GM12878 (cell line): ENCODE results near the gene MKX.

Source experiments
- CBFB ChIP-seq: IDR thresholded peaks from 2 replicates; pipeline ENCODE4 v1.6.1; 2016; ENCODE audit warnings: antibody characterized with exemption, low read depth
- CEBPB ChIP-seq, 2 experiments: fragments of 150-350 bp in 1 of 2; IDR thresholded peaks; 2 replicates each; pipeline ENCODE4 v1.6.1; 2012 to 2014; ENCODE audit warnings: low read depth in 2 of 2, low read length in 2 of 2, borderline replicate concordance in 1 of 2, inconsistent platforms in 1 of 2
- CHD2 ChIP-seq: IDR thresholded peaks from 2 replicates; pipeline ENCODE4 v1.6.1; 2011; ENCODE audit warnings: low read depth, low read length, improper control_type of control experiment, borderline replicate concordance
- CUX1 ChIP-seq: IDR thresholded peaks from 2 replicates; pipeline ENCODE4 v1.6.1; 2012; ENCODE audit warnings: improper control_type of control experiment, low read depth, low read length; ENCODE audit not compliant: insufficient replicate concordance
- EGR1 ChIP-seq, 2 experiments: IDR thresholded peaks; 1 replicate in 1 of 2; 2 replicates in 1 of 2; pipeline ENCODE4 v1.6.1; 2011 to 2012; ENCODE audit warnings: low read depth in 2 of 2, low read length in 2 of 2, borderline replicate concordance in 1 of 2, mild to moderate bottlenecking in 1 of 2, moderate library complexity in 1 of 2
- EP300 ChIP-seq, 2 experiments: fragments of 150-350 bp in 1 of 2; IDR thresholded peaks; 2 replicates each; pipeline ENCODE4 v1.6.1; 2011 to 2012; ENCODE audit warnings: low read depth in 2 of 2, low read length in 2 of 2, borderline replicate concordance in 1 of 2, improper control_type of control experiment in 1 of 2, inconsistent platforms in 1 of 2; ENCODE audit not compliant: control insufficient read depth in 1 of 2
- GATAD2B ChIP-seq: fragments of 450-650 bp; conservative IDR thresholded peaks from 2 replicates; pipeline ENCODE4 v1.6.1; 2017; ENCODE audit warnings: low read depth, mild to moderate bottlenecking, moderate library complexity
- JUND ChIP-seq: IDR thresholded peaks from 2 replicates; pipeline ENCODE4 v1.6.1; 2012; ENCODE audit warnings: low read depth, mild to moderate bottlenecking, low read length, improper control_type of control experiment, moderate library complexity
- ZSCAN29 ChIP-seq: fragments of 450-650 bp; IDR thresholded peaks from 2 replicates; pipeline ENCODE4 v1.6.1; 2017; ENCODE audit warnings: mild to moderate bottlenecking, moderate library complexity
- TF ChIP-seq, protein P1 (sequence below), 3 experiments: IDR thresholded peaks in 2 of 3; conservative IDR thresholded peaks in 1 of 3; 2 replicates each; pipeline ENCODE4 v1.5.1; 2011; ENCODE audit warnings: low read depth in 3 of 3, low read length in 3 of 3, mild to moderate bottlenecking in 3 of 3, control low read depth in 2 of 3, moderate library complexity in 2 of 3, inconsistent platforms in 1 of 3, mixed read lengths in 1 of 3; ENCODE audit not compliant: control insufficient read depth in 2 of 3, insufficient read depth in 1 of 3; ENCODE audit errors: extremely low read depth in 1 of 3
- TF ChIP-seq, protein P2 (sequence below): fragments of 450-650 bp; IDR thresholded peaks from 2 replicates; pipeline ENCODE4 v1.6.1; 2018; ENCODE audit warnings: mild to moderate bottlenecking, low read depth, moderate library complexity; ENCODE audit not compliant: partially characterized antibody

- TF ChIP-seq GATAD2B = no peak
- TF ChIP-seq, protein P1, sequence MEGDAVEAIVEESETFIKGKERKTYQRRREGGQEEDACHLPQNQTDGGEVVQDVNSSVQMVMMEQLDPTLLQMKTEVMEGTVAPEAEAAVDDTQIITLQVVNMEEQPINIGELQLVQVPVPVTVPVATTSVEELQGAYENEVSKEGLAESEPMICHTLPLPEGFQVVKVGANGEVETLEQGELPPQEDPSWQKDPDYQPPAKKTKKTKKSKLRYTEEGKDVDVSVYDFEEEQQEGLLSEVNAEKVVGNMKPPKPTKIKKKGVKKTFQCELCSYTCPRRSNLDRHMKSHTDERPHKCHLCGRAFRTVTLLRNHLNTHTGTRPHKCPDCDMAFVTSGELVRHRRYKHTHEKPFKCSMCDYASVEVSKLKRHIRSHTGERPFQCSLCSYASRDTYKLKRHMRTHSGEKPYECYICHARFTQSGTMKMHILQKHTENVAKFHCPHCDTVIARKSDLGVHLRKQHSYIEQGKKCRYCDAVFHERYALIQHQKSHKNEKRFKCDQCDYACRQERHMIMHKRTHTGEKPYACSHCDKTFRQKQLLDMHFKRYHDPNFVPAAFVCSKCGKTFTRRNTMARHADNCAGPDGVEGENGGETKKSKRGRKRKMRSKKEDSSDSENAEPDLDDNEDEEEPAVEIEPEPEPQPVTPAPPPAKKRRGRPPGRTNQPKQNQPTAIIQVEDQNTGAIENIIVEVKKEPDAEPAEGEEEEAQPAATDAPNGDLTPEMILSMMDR (IDR thresholded peaks at IDR 0.05 in 2 of 3, conservative IDR thresholded peaks at IDR 0.05 in 1 of 3; ENCODE audit: control insufficient read depth in 2 of 3, extremely low read depth in 1 of 3, insufficient read depth in 1 of 3, low read depth in 3 of 3, low read length in 3 of 3) = no peak
- TF ChIP-seq CHD2 = no peak
- no peak for TF ChIP-seq EP300 (IDR thresholded peaks at IDR 0.05; ENCODE audit: borderline replicate concordance in 1 of 2, control insufficient read depth in 1 of 2, low read depth in 2 of 2, low read length in 2 of 2)
- no peak for TF ChIP-seq ZSCAN29
- no peak for TF ChIP-seq CEBPB (IDR thresholded peaks at IDR 0.05; ENCODE audit: borderline replicate concordance in 1 of 2, low read depth in 2 of 2, low read length in 2 of 2)
- no peak for TF ChIP-seq EGR1 (IDR thresholded peaks at IDR 0.05; ENCODE audit: borderline replicate concordance in 1 of 2, low read depth in 2 of 2, low read length in 2 of 2)
- no peak for TF ChIP-seq CUX1
- TF ChIP-seq, protein P2, sequence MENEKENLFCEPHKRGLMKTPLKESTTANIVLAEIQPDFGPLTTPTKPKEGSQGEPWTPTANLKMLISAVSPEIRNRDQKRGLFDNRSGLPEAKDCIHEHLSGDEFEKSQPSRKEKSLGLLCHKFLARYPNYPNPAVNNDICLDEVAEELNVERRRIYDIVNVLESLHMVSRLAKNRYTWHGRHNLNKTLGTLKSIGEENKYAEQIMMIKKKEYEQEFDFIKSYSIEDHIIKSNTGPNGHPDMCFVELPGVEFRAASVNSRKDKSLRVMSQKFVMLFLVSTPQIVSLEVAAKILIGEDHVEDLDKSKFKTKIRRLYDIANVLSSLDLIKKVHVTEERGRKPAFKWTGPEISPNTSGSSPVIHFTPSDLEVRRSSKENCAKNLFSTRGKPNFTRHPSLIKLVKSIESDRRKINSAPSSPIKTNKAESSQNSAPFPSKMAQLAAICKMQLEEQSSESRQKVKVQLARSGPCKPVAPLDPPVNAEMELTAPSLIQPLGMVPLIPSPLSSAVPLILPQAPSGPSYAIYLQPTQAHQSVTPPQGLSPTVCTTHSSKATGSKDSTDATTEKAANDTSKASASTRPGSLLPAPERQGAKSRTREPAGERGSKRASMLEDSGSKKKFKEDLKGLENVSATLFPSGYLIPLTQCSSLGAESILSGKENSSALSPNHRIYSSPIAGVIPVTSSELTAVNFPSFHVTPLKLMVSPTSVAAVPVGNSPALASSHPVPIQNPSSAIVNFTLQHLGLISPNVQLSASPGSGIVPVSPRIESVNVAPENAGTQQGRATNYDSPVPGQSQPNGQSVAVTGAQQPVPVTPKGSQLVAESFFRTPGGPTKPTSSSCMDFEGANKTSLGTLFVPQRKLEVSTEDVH = no peak
- no peak for TF ChIP-seq CBFB
- no peak for TF ChIP-seq JUND
Measured at GRCh38 chr10:27635290-27635689, 110.3 kb downstream of the MKX start.
